HG03045 (cell line): Measurements from ENCODE around the gene SMG6.

Experiments used
- ATAC-seq: cut with Tn5 transposase; IDR thresholded peaks from one replicate; pipeline ENCODE4 v1.9.1; 2021; ENCODE audit warnings: mild to moderate bottlenecking, moderate library complexity; ENCODE audit not compliant: unreplicated experiment

SMG6 gene

DNA sequence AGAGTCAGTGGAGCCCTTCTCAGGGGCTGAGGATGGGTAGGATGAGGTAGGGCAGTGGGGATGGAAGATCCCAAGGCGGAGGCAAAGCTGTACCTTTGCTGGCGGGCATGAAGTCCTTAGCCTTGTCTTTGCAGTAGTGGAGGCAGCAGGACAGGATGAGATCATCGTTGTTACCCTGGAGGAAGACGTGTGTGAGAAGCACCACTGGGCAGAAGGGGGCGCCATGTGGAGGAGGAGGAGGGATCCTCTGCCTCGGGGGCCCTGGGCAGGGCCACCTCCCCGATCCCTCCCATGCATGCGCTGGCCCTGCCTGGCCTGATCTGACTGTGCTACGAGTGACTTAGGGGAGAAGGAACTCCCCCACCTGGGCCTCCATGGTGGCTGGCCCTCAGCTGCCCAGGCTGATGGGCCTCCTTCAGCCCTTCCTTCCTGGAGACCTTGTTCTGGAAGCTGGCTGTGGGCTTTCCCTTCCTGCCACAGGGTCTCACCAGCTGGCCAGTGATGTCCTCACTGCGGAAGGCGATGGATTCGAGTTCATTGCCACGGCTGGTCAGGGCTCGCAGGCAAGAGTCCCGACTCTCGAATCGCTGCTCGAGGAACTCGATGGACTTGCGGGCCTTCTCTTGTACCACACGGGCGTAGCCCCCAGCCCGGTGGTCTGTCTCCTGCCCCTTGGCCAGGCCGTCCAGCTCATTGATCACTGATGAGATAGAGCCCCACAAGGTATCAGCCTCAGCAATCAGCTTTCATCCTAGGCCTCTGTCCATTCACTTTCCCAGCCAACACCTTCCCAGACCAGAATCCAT lies 238.4 kb downstream of the SMG6 start:
- ATAC-seq: no peak

DNA sequence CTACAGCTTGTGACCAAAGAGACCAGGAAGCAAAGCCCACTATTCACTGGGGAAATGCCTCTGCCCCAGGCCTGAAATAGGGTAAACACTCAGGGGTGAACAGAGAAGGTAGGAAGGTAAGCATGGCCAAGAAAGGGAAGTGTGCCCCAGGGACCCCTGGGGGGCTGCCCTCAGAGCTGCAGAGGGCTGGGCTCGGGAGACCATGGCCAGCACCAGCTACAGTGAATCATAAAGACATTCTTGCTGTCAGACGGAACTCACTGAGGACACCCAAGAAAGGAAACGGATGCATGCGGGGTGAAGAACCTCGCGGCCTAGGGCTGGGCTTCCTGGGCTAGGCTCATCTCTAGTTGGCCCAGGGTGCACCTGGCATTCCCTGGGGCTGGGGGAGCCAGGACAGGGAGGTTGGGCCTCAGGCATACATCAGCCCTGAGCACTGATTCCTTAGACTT lies 239.0 kb downstream of the SMG6 start:
- no peak for ATAC-seq

DNA sequence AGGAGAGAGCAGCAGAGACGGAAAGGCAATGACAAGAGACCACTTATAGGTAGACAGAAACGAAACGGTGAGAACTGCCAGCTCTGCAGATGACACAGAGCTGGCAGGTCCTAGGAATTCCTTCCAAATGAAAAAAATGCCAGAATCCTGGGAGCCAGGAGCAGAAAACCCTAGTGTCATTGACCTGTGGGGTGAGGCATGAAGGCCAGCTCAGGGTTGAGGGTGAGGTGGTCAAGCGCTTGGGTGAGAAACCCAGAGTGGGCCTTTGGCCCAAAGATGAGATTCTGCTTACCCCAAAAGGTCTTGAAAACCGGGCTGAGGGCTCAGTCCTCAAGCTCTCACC lies 239.5 kb downstream of the SMG6 start:
- no peak for ATAC-seq

DNA sequence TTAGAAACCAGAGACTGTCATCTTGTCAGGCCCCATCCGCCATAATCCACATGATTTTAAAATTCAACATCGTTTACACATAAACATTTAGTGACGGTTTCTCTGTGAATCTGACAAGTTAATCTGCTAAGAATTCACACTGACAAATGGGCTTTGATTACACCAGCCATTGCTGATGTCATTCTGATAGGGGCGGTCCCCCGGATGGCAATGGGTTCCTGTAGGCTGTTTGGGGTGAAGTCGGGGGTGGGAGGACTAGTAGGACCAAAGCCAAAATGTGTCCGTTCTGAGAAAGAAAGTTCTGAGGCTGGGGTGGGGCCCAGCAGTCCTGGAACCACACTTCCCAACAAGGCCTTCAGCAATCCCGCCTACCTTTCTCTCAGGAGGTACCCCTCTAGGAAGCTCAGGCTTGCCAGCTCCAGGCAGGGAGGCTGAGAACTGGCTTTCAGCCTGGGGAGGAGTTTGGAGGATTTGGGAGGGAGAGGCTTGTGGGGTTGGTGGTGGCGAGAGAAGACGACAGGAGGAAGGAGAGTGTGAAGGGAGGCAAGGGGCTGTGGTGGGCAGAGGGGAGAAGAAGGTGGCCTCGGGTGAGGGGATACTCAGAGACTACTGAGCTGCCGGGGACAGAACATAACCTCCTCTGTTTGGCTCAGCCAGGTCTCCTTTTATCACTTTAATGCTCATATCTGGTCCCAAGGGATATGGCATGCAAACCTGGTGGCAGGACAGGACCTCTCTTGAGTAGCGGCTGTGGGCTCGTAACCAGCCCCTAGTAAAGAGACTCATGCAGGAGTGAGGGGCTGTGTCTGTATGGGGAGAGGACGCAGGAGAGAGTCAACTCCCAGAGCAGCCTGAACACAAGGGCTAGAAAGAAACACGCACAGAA lies 240.1 kb downstream of the SMG6 start:
- no peak for ATAC-seq

DNA sequence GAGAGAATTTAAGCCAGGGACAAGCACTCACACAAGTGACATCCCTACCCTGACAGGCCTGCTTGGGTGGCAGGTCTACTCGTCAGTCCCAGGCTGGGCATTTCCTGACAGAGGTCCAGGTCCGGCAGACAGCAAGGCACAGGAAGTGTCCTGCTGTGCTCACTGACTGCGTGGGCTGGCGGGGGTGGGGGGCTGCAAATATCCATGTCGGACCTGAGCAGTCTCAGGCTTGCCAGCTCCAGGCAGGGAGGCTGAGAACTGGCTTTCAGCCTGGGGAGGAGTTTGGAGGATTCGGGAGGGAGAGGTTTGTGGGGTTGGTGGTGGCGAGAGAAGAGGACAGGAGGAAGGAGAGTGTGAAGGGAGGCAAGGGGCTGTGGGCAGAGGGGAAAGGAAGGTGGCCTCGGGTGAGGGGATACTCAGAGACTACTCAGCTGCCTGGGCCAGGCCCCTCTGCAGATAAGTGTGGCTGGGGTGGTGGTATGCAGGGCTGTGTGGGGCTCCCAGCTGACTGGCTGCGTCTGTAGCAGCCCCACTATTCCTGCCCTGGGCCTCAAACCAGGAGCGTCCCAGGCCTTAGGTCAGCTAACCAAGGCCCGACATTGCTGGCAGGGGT lies 240.9 kb downstream of the SMG6 start:
- ATAC-seq: no peak

DNA sequence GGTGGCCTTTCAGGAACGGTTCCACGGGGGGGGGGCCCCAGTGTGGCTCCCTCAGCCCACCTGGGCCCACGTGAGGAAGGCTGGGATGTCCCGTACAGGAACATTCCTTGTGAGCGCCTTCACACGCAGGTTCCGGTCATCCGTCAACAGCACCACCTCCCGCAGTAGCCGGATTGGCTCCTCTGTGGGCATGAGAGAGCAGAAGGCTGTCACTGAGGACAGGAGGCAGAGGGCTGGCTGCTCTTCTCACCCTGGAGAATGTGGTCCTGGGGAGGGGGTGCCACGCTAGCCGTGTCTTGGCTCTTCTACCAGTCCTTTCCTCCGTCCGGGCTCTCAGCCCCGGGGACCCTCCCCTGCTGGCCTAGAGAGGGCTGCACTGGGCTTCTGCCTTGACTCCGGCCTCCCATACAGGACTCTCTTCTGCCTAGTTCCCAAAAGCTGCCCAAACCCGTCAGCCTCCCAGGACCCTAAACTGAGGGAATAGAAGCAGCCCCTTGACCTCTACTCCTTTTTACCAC lies 242.1 kb downstream of the SMG6 start:
- no peak for ATAC-seq

DNA sequence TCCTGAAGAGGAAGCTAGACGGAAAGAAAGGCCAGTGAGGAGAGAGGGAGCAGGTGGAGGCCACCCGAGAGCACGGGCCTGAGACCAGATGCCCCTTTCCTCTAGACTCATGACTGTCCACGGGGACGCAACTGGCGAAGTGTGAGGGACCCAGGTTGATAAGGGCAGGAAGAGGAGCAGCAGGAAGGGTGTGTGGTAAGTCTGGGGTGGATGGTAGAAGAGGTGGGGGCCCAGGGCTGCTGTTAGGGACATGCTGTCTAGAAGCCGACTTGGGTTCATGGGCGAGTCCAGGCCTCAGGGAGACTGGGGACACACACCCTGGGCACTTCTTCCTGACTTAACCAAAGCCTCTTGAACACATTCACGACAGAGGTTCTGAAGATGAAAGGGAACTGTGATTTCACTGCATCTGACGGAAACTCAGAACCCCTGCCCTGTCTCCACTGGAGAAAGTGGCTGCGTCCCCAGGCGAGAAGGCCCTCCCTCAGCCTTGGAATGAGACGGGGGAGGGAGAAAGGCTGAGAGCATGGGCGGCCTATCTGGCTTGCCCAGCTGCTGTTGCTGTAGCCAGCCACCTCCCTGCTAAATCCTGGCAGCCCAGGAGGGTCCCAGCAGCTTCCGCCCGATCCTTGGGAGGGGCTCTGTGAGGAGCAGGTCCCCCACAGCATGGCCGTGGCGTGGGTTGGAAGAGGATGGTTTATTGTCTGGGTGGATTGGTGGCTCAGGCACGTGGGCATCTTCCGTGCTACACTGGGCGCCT lies 242.7 kb downstream of the SMG6 start:
- no peak for ATAC-seq

DNA sequence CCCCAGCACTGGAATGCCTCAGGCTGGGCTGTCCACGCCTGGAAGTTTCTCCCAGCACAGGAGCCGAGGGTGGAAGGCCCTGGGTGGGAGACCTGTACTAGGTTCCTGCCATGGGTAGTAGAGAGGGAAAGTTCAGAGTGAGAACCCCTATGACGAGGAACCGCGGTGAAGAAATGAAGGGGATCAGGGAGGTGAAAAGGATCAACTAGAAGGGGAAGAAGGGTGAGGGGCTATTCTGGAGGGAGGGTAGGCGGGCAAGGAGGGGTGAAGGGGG lies 243.3 kb downstream of the SMG6 start:
- ATAC-seq: no peak

DNA sequence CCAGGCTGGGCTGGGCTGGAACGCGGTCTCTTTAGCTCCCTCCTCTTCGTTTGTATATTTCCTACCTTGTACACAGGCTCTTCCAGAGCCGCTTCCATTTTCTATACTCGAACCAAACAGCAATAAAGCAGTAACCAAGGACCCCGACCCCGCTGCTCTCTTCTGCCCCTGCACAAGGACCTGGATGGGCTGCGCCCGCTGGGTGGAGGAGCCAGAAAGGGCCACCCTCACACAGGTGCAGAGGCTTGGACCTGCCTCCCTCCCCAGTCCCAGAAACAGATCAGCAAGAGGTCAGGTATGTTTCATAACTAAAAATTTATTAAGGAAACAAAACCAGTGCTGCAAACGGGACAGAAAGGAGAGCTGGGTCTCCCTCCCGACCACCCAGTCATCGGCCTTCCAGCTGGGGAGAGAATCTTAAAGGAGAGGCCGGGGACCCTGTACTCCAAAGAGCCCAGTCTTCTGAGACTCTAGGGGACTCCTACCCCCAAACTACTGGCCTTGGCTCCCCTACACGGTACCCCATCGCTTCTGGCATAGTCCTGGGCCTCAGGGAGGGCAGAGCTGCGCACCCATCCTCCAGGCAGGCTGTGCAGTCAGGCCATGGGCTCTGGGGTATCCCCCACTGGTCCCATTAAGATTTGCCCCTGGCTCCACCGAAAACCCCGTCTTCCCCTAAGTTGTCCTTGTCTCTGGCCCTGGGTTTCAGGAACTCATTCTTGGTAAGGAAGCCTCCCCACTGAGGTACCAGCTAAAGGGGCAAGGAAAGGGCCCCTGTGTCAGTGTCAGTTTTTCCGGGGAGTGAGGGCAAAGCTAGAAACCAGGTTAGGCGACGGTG lies 243.8 kb downstream of the SMG6 start:
- no peak for ATAC-seq

DNA sequence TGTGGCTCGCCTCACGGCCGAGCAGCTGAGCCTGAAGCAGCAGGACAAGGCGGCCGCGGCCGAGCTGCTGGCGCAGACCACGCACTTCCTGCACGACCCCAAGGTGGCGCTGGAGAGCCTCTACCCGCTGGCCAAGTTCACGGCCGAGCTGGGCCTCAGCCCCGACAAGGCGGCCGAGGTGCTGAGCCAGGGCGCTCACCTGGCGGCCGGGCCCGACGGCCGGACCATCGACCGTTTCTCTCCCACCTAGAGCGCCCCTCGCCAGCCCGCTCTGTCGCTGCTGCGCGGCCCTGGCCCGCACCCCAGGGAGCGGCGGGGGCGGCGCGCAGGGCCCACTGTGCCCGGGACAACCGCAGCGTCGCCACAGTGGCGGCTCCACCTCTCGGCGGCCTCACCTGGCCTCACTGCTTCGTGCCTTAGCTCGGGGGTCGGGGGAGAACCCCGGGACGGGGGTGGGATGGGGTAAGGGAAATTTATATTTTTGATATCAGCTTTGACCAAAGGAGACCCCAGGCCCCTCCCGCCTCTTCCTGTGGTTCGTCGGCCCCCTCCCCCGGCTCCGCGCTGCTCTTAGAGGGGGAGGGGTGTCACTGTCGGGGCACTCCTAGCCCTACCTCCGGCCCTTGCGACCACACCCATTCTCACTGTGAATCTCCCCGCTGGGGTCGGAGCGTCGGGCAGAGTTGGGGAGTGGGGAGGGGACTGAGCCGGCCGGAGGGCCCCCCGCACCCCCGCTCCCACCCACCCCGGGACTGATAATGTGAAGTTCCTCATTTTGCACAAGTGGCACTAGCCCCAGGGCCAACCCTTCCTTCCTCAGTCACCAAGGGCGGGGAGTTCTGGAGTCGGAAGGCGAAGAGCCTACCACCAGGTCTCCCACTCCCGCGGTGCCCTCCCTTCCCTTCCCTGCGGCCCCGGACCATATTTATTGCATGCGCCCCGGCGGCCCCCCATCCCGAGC lies 244.7 kb downstream of the SMG6 start:
- ATAC-seq: no peak

DNA sequence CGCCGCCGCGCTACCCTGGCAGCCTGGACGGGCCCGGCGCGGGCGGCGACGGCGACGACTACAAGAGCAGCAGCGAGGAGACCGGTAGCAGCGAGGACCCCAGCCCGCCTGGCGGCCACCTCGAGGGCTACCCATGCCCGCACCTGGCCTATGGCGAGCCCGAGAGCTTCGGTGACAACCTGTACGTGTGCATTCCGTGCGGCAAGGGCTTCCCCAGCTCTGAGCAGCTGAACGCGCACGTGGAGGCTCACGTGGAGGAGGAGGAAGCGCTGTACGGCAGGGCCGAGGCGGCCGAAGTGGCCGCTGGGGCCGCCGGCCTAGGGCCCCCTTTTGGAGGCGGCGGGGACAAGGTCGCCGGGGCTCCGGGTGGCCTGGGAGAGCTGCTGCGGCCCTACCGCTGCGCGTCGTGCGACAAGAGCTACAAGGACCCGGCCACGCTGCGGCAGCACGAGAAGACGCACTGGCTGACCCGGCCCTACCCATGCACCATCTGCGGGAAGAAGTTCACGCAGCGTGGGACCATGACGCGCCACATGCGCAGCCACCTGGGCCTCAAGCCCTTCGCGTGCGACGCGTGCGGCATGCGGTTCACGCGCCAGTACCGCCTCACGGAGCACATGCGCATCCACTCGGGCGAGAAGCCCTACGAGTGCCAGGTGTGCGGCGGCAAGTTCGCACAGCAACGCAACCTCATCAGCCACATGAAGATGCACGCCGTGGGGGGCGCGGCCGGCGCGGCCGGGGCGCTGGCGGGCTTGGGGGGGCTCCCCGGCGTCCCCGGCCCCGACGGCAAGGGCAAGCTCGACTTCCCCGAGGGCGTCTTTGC lies 245.6 kb downstream of the SMG6 start:
- no peak for ATAC-seq

DNA sequence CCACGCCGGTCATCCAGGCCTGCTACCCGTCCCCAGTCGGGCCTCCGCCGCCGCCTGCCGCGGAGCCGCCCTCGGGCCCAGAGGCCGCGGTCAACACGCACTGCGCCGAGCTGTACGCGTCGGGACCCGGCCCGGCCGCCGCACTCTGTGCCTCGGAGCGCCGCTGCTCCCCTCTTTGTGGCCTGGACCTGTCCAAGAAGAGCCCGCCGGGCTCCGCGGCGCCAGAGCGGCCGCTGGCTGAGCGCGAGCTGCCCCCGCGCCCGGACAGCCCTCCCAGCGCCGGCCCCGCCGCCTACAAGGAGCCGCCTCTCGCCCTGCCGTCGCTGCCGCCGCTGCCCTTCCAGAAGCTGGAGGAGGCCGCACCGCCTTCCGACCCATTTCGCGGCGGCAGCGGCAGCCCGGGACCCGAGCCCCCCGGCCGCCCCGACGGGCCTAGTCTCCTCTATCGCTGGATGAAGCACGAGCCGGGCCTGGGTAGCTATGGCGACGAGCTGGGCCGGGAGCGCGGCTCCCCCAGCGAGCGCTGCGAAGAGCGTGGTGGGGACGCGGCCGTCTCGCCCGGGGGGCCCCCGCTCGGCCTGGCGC lies 246.3 kb downstream of the SMG6 start:
- no peak for ATAC-seq

DNA sequence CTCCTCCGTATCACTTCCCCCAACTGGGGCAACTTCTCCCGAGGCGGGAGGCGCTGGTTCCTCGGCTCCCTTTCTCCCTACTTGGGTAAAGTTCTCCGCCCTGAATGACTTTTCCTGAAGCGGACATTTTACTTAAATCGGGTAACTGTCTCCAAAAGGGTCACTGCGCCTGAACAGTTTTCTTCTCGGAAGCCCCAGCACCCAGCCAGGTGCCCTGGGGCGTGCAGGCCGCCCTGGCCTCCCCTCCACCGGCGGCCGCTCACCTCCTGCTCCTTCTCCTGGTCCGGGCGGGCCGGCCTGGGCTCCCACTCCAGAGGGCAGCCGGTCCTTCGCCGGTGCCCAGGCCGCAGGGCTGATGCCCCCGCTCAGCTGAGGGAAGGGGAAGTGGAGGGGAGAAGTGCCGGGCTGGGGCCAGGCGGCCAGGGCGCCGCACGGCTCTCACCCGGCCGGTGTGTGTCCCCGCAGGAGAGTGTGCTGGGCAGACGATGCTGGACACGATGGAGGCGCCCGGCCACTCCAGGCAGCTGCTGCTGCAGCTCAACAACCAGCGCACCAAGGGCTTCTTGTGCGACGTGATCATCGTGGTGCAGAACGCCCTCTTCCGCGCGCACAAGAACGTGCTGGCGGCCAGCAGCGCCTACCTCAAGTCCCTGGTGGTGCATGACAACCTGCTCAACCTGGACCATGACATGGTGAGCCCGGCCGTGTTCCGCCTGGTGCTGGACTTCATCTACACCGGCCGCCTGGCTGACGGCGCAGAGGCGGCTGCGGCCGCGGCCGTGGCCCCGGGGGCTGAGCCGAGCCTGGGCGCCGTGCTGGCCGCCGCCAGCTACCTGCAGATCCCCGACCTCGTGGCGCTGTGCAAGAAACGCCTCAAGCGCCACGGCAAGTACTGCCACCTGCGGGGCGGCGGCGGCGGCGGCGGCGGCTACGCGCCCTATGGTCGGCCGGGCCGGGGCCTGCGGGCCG lies 247.1 kb downstream of the SMG6 start:
- ATAC-seq: no peak

DNA sequence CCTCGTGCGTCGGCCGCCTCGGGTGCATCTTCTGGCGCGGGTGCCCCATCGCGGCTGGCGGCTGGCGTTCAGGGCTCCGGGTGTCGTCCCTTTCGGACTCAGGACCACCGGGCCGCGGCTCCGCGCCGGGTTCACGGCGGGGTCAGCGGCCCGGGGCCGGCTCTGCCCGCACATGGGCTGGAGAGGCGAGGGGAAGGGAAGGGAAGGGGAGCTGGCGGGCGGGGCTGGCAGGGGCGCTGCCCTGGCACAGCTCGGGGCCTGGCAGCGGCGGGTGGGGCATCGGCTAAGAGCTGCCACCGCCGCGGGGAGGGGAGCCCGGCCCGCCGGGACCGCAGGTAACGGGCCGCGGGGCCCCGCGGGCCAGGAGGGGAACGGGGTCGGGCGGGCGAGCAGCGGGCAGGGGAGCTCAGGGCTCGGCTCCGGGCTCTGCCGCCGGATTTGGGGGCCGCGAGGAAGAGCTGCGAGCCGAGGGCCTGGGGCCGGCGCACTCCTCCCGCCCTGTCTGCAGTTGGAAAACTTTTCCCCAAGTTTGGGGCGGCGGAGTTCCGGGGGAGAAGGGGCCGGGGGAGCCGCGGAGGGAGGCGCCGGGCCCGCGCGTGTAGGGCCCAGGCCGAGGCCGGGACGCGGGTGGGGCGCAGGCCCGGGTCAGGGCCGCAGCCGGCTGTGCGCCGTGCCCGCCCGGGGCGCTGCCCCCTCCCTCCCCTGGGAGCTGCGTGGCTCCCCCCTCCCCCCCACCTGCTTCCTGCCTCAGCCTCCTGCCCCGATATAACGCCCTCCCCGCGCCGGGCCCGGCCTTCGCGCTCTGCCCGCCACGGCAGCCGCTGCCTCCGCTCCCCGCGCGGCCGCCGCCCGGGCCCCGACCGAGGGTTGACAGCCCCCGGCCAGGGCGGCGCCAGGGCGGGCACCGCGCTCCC lies 248.0 kb downstream of the SMG6 start:
- no peak for ATAC-seq

DNA sequence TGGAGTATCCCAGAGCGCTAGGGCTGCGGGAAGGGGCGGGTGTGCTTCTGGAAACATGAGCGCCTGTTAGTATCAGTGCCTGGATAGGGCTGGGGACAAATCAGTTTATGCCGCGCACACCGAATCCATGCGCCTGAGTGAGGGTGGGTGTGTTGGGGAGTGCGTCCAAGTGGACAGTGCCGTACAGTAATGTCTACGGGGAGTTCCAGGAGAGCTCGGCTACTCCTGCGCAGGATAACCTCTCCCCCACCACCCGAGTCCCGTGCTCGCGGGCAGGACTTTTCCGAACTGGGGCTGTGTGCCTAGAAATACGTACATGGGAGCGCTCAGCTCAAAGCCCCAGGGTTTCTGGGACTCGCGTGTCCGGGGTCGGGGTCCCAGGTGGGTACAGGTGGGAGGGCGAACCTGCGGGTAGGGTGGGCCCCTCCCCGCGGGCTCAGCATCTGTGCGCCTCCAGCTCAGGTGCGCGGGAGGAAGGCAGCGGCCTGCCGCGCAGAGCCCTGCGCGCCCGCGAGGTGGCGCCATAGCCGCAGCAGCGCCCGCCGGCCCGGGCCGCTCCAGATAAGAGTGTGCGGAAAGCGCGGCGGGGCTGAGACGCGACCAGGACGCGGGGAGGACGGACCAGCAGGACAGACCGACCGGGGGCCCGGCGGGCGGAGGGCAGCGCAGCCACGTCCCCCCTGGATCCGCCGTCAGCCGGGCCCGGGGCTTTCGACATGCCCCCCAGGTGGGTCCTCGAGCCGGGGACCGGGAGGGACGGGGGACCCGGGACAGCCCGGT lies 248.9 kb downstream of the SMG6 start, which contains the start of gene HIC1:
Gene HIC1, plus strand, starts transcription at position 592 of the 780 bp plus-strand sequence. CDS start 1,588 bp downstream, outside the sequence.
- peak; percentile 25 for ATAC-seq
